ENCODE data around the gene TSBP1. TPM values are rescaled to one million over a fixed set of nuclear protein-coding genes. Genes with fewer than 3 reads are reported as not detected.

Gene TSBP1
- total RNA-seq, 4 donors from 2014 or later: not detected

GRCh38 chr6:32337186-32337805 lies 34.4 kb downstream of the TSBP1 start:
- Histone ChIP-seq H3K36me3 (no peaks in the 10 kb centered on the region), H3K27me3 (no peaks in the 10 kb centered on the region), H3K9me3 (no peaks in the 10 kb centered on the region), H3K4me1 (no peaks in the 10 kb centered on the region), H3K27ac (no peak overlapping the region), H3K4me3 (no peak overlapping the region)
- intact Hi-C loops (cut with DNase I; ENCODE audit: low total_unique reads): no loop called here
- DNase-seq: no peak
- TF ChIP-seq POLR2A (IDR thresholded peaks at IDR 0.05): no peak
- no peak for TF ChIP-seq CTCF (IDR thresholded peaks at IDR 0.05)

- Histone ChIP-seq H3K27me3 (no peaks in the 10 kb centered on the region), H3K27ac (no peak overlapping the region), H3K9me3 (no peaks in the 10 kb centered on the region), H3K4me3 (no peak overlapping the region), H3K4me1 (no peaks in the 10 kb centered on the region), H3K36me3 (no peaks in the 10 kb centered on the region)
- no peak for TF ChIP-seq POLR2A (IDR thresholded peaks at IDR 0.05)
- intact Hi-C loops (cut with DNase I; ENCODE audit: low total_unique reads): no loop called here
- DNase-seq: no peak
Measured at GRCh38 chr6:32332433-32332832, 39.3 kb downstream of the TSBP1 start.

- Histone ChIP-seq H3K4me3 (no peak overlapping the region), H3K4me1 (no peaks in the 10 kb centered on the region), H3K36me3 (no peaks in the 10 kb centered on the region), H3K27ac (no peak overlapping the region), H3K27me3 (no peaks in the 10 kb centered on the region), H3K9me3 (no peaks in the 10 kb centered on the region)
- TF ChIP-seq CTCF (IDR thresholded peaks at IDR 0.05) (no peak), POLR2A (IDR thresholded peaks at IDR 0.05) (no peak)
- DNase-seq: no peak
- intact Hi-C loops (cut with DNase I; ENCODE audit: low total_unique reads): no loop called here
Measured at GRCh38 chr6:32329141-32329540, 42.6 kb downstream of the TSBP1 start.

DNA sequence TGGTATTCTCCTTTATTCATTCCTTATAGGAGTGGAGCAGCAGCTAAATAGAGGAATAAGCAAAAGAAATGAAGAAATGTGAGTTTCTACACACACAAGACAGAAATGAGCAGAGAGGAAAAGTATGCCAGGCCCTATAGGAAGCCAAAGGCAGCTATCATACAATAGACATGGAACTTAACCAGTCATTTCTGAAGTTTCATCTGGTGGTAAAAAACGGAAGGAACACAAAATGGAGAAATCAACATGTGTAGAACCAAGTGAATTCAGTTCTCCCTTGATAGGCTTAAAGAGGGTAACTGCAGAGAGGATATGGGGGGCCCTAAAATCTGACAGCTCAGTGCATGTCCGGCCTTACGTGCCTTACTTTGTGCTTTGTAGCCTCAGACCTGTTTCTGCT lies 44.6 kb downstream of the TSBP1 start:
- DNase-seq: no peak
- H3K27me3 ChIP-seq: no peaks in the 10 kb centered on the region
- intact Hi-C loops (cut with DNase I; ENCODE audit: low total_unique reads): no loop called here
- no peak overlapping the region for H3K27ac ChIP-seq
- no peaks in the 10 kb centered on the region for H3K9me3 ChIP-seq
- no peak overlapping the region for H3K4me3 ChIP-seq
- H3K4me1 ChIP-seq: no peaks in the 10 kb centered on the region
- no peaks in the 10 kb centered on the region for H3K36me3 ChIP-seq
- TF ChIP-seq CTCF (IDR thresholded peaks at IDR 0.05) (no peak), POLR2A (IDR thresholded peaks at IDR 0.05) (no peak)

GRCh38 chr6:32318501-32318900 lies 53.2 kb downstream of the TSBP1 start:
- H3K27ac ChIP-seq: no peak overlapping the region
- no peak for DNase-seq
- no peaks in the 10 kb centered on the region for H3K9me3 ChIP-seq
- TF ChIP-seq CTCF (IDR thresholded peaks at IDR 0.05) (no peak), POLR2A (IDR thresholded peaks at IDR 0.05) (no peak)
- H3K36me3 ChIP-seq: no peaks in the 10 kb centered on the region
- intact Hi-C loops (cut with DNase I; ENCODE audit: low total_unique reads): no loop called here
- no peaks in the 10 kb centered on the region for H3K4me1 ChIP-seq
- no peak overlapping the region for H3K4me3 ChIP-seq
- H3K27me3 ChIP-seq: no peaks in the 10 kb centered on the region

- Histone ChIP-seq H3K4me3 (no peak overlapping the region), H3K4me1 (no peaks in the 10 kb centered on the region), H3K9me3 (no peaks in the 10 kb centered on the region), H3K27ac (no peak overlapping the region), H3K36me3 (no peaks in the 10 kb centered on the region), H3K27me3 (no peaks in the 10 kb centered on the region)
- DNase-seq: no peak
- intact Hi-C loops (cut with DNase I; ENCODE audit: low total_unique reads): no loop called here
- no peak for TF ChIP-seq CTCF (IDR thresholded peaks at IDR 0.05)
- TF ChIP-seq POLR2A (IDR thresholded peaks at IDR 0.05): no peak
Measured at GRCh38 chr6:32317541-32317940, 54.2 kb downstream of the TSBP1 start.
